ENCODE results near the gene SLCO1C1. TPM values are rescaled to one million over a fixed set of nuclear protein-coding genes. Genes with fewer than 3 reads are reported as not detected.

Gene SLCO1C1
- total RNA-seq, 1 experiment from 2014 or later: not detected

DNA sequence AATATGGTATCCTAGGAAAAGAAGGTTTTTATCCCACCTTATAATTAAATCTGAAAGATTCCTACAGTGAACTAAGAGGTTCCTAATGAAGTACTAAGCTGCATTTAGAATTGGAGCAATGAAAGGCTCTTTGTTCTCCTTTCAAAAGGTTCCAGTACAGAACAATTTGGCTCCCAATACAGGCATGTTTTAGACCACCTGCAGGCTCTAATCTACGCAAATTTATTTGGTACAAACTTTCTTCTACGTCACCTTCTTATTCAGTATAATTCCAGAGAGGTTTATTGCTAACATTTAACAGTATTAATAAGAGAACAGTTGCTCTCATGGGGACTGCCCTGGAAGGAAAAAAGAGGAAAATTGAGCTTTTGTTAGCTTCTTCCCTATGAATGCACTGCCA lies 37.6 kb upstream of the SLCO1C1 start:
- TF ChIP-seq, protein P1, sequence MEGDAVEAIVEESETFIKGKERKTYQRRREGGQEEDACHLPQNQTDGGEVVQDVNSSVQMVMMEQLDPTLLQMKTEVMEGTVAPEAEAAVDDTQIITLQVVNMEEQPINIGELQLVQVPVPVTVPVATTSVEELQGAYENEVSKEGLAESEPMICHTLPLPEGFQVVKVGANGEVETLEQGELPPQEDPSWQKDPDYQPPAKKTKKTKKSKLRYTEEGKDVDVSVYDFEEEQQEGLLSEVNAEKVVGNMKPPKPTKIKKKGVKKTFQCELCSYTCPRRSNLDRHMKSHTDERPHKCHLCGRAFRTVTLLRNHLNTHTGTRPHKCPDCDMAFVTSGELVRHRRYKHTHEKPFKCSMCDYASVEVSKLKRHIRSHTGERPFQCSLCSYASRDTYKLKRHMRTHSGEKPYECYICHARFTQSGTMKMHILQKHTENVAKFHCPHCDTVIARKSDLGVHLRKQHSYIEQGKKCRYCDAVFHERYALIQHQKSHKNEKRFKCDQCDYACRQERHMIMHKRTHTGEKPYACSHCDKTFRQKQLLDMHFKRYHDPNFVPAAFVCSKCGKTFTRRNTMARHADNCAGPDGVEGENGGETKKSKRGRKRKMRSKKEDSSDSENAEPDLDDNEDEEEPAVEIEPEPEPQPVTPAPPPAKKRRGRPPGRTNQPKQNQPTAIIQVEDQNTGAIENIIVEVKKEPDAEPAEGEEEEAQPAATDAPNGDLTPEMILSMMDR (IDR thresholded peaks at IDR 0.05; ENCODE audit: unreplicated experiment): no peak
- ChIA-PET POLR2A (no interaction called here), CTCF (no interaction called here)
- Mint-ChIP-seq H3K4me1 (ENCODE audit: insufficient read depth, unreplicated experiment) (no peaks in the 10 kb centered on the region), H3K27me3 (ENCODE audit: insufficient read depth, unreplicated experiment) (peaks cover 12% of the 10 kb centered on the region), H3K36me3 (ENCODE audit: insufficient read depth, unreplicated experiment) (no peaks in the 10 kb centered on the region), H3K27ac (ENCODE audit: low read depth, unreplicated experiment) (no peak overlapping the region), H3K9me3 (ENCODE audit: unreplicated experiment) (peaks cover 19% of the 10 kb centered on the region), H3K4me3 (ENCODE audit: unreplicated experiment) (no peak overlapping the region)
- DNase-seq (ENCODE audit: unreplicated experiment): no peak
- no TSS peak for BruUV-seq (replicated peaks)
- intact Hi-C loops (cut with micrococcal nuclease): no loop called here

DNA sequence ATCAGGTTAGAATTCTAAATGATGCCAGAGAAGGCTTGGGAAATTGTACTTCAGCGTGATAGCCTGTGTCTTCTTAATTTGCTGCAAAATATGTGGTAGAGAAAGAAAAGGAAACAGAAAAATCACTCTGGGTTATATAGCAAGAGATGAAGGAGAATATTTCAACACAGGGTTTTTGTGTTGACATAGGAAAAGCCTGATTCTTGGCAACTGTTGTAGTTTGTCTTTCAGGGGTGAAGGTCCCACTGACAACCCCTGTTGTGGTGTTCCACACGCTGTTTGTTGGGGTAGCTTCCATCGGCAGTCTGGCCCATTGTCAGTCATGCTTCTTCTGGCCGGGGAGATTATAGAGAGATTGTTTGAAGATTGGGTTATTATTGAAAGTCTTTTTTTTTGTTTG lies 13.8 kb upstream of the SLCO1C1 start:
- no peaks in the 10 kb centered on the region for H3K27me3 Mint-ChIP-seq (ENCODE audit: insufficient read depth, unreplicated experiment)
- no peak overlapping the region for H3K27ac Mint-ChIP-seq (ENCODE audit: low read depth, unreplicated experiment)
- no peak overlapping the region for H3K4me3 Mint-ChIP-seq (ENCODE audit: unreplicated experiment)
- CTCF ChIA-PET: interaction anchor here (0.9 kb wide), 1 partner anchor 40 kb away, joined by 3 read pairs; no protein-coding TSS in a partner anchor
- TF ChIP-seq, protein P1 (IDR thresholded peaks at IDR 0.05; ENCODE audit: unreplicated experiment): no peak
- H3K4me1 Mint-ChIP-seq (ENCODE audit: insufficient read depth, unreplicated experiment): no peaks in the 10 kb centered on the region
- intact Hi-C loops (cut with micrococcal nuclease): no loop called here
- no peak for DNase-seq (ENCODE audit: unreplicated experiment)
- H3K36me3 Mint-ChIP-seq (ENCODE audit: insufficient read depth, unreplicated experiment): no peaks in the 10 kb centered on the region
- POLR2A ChIA-PET: no interaction called here
- BruUV-seq (replicated peaks): no TSS peak
- H3K9me3 Mint-ChIP-seq (ENCODE audit: unreplicated experiment): no peaks in the 10 kb centered on the region

DNA sequence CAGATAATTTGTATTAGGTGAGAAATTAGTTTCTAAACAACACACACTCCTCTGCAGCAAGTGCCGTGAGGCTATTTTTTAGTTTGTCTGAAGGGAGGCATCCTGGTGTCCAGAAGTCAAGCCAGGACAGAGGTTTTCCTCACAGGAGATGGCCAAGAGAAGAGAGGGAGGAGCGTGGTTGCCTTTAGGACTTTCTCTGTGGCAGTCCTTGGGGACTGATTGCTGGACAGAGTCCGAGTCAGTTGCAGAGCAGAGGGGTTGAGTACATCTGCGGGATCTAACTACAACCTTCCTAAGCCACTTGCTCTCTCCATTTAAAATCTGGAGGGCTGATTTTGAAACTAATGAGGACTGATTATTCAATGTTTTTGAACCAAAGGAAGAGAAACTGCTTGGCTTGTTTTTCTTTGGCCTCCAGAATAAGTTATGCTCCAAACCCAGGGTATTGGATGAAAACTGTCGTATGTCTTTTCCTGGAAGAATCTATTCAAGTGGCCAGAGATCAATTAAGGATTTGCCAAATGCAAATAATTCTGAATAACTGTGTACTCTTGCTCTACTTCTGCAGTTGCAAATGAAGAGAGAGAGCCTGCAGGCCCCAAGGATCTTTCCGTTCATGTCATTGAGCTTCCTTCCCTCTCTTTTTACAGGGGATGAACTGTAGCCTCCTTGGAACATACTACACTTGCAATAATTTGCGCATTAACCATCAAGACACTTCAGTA lies 1.2 kb downstream of the SLCO1C1 start:
- Mint-ChIP-seq H3K27ac (ENCODE audit: low read depth, unreplicated experiment) (no peak overlapping the region), H3K4me1 (ENCODE audit: insufficient read depth, unreplicated experiment) (no peaks in the 10 kb centered on the region), H3K36me3 (ENCODE audit: insufficient read depth, unreplicated experiment) (no peaks in the 10 kb centered on the region), H3K27me3 (ENCODE audit: insufficient read depth, unreplicated experiment) (peaks cover 68% of the 10 kb centered on the region), H3K4me3 (ENCODE audit: unreplicated experiment) (no peak overlapping the region), H3K9me3 (ENCODE audit: unreplicated experiment) (no peaks in the 10 kb centered on the region)
- intact Hi-C loops (cut with micrococcal nuclease): no loop called here
- no TSS peak for BruUV-seq (replicated peaks)
- TF ChIP-seq, protein P1 (IDR thresholded peaks at IDR 0.05; ENCODE audit: unreplicated experiment): no peak
- no peak for DNase-seq (ENCODE audit: unreplicated experiment)
- CTCF ChIA-PET: no interaction called here
- POLR2A ChIA-PET: no interaction called here

DNA sequence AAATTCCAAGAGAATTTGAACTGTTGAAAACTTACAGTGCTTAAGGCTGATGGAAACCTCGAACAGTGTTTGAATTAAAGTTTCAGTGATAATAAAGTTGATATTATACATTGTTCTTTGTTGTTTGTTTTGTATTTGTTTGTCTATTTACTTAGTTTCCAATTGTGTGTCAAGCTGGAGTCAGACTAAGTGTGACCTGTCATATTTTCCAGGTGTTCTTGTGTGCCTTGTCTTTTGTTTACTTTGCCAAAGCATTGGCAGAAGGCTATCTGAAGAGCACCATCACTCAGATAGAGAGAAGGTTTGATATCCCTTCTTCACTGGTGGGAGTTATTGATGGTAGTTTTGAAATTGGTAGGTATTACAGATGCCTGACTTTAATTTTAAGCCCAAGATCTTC lies 6.0 kb downstream of the SLCO1C1 start:
- intact Hi-C loops (cut with micrococcal nuclease): no loop called here
- Mint-ChIP-seq H3K27me3 (ENCODE audit: insufficient read depth, unreplicated experiment) (peaks cover 55% of the 10 kb centered on the region), H3K36me3 (ENCODE audit: insufficient read depth, unreplicated experiment) (no peaks in the 10 kb centered on the region), H3K9me3 (ENCODE audit: unreplicated experiment) (no peaks in the 10 kb centered on the region), H3K4me3 (ENCODE audit: unreplicated experiment) (no peak overlapping the region), H3K27ac (ENCODE audit: low read depth, unreplicated experiment) (no peak overlapping the region), H3K4me1 (ENCODE audit: insufficient read depth, unreplicated experiment) (no peaks in the 10 kb centered on the region)
- no peak for DNase-seq (ENCODE audit: unreplicated experiment)
- BruUV-seq (replicated peaks): no TSS peak
- CTCF ChIA-PET: no interaction called here
- POLR2A ChIA-PET: no interaction called here
- TF ChIP-seq, protein P1 (IDR thresholded peaks at IDR 0.05; ENCODE audit: unreplicated experiment): no peak

Measured in MCF 10A (cell line).